ENCODE data around the gene CHCHD6. TPM values are rescaled to one million over a fixed set of nuclear protein-coding genes. Genes with fewer than 3 reads are reported as not detected.

The CHCHD6 gene
- total and polyA plus RNA-seq, 4 donors, result 2.0 to 5.1 (median 3.9) TPM

GRCh38 chr3:127000119-127000518 is 296.1 kb downstream of the CHCHD6 start:
- H3K9me3 ChIP-seq (ENCODE audit: control insufficient read depth in 4 of 4, low read length in 3 of 4), result no peaks in the 10 kb centered on the region
- no peaks in the 10 kb centered on the region for H3K27me3 ChIP-seq (ENCODE audit: control insufficient read depth in 4 of 4, insufficient read depth in 4 of 4, low read length in 3 of 4)
- H3K9ac ChIP-seq (ENCODE audit: low read depth in 1 of 2, low read length in 2 of 2), result no peak overlapping the region
- TF ChIP-seq REST (IDR thresholded peaks at IDR 0.05) (no peak), NR2F2 (IDR thresholded peaks at IDR 0.05) (no peak), EGR1 (IDR thresholded peaks at IDR 0.05; ENCODE audit: low read depth in 2 of 2) (no peak), SP1 (IDR thresholded peaks at IDR 0.05) (no peak), MAX (IDR thresholded peaks at IDR 0.05) (no peak), TAF1 (conservative IDR thresholded peaks at IDR 0.05) (no peak), RXRA (IDR thresholded peaks at IDR 0.05) (no peak), HNF4A (conservative IDR thresholded peaks at IDR 0.05) (no peak), HNF4G (IDR thresholded peaks at IDR 0.05) (no peak)
- H3K4me3 ChIP-seq (ENCODE audit: low read depth in 1 of 3, low read length in 3 of 3), result no peak overlapping the region
- no peaks in the 10 kb centered on the region for H3K36me3 ChIP-seq (ENCODE audit: control insufficient read depth in 4 of 4, insufficient read depth in 3 of 4, low read depth in 1 of 4, low read length in 3 of 4)
- H3K27ac ChIP-seq (ENCODE audit: low read depth in 1 of 2, low read length in 2 of 2), result no peak overlapping the region
- DNase-seq (ENCODE audit: low spot score), result no peak
- WGBS, result 91% methylated on average over 15 of the region's 15 CpGs
- peaks cover 0 to 5% (median 0%) of the 10 kb centered on the region in 4 donors for H3K4me1 ChIP-seq (ENCODE audit: control insufficient read depth in 4 of 4, insufficient read depth in 4 of 4, low read length in 3 of 4)

GRCh38 chr3:127000761-127001160 is 296.7 kb downstream of the CHCHD6 start:
- Histone ChIP-seq H3K4me3 (ENCODE audit: low read depth in 1 of 3, low read length in 3 of 3) (no peak overlapping the region), H3K27me3 (ENCODE audit: control insufficient read depth in 4 of 4, insufficient read depth in 4 of 4, low read length in 3 of 4) (no peaks in the 10 kb centered on the region), H3K27ac (ENCODE audit: low read depth in 1 of 2, low read length in 2 of 2) (no peak overlapping the region), H3K9me3 (ENCODE audit: control insufficient read depth in 4 of 4, low read length in 3 of 4) (no peaks in the 10 kb centered on the region), H3K9ac (ENCODE audit: low read depth in 1 of 2, low read length in 2 of 2) (no peak overlapping the region), H3K4me1 (ENCODE audit: control insufficient read depth in 4 of 4, insufficient read depth in 4 of 4, low read length in 3 of 4) (peaks cover 0 to 5% (median 0%) of the 10 kb centered on the region in 4 donors), H3K36me3 (ENCODE audit: control insufficient read depth in 4 of 4, insufficient read depth in 3 of 4, low read depth in 1 of 4, low read length in 3 of 4) (no peaks in the 10 kb centered on the region)
- DNase-seq (ENCODE audit: low spot score), result no peak
- TF ChIP-seq SP1 (IDR thresholded peaks at IDR 0.05) (no peak), TAF1 (conservative IDR thresholded peaks at IDR 0.05) (no peak), MAX (IDR thresholded peaks at IDR 0.05) (no peak), CTCF (IDR thresholded peaks at IDR 0.05; ENCODE audit: low read depth, low read length, missing input control) (no peak), FOXA2 (IDR thresholded peaks at IDR 0.05) (no peak), NR2F2 (IDR thresholded peaks at IDR 0.05) (no peak), JUND (IDR thresholded peaks at IDR 0.05) (no peak), ATF3 (IDR thresholded peaks at IDR 0.05) (no peak), HNF4G (IDR thresholded peaks at IDR 0.05) (no peak), HNF4A (conservative IDR thresholded peaks at IDR 0.05) (no peak), REST (IDR thresholded peaks at IDR 0.05) (no peak), FOXA1 (IDR thresholded peaks at IDR 0.05) (no peak), YY1 (IDR thresholded peaks at IDR 0.05) (no peak)
- 97% methylated on average over 12 of the region's 12 CpGs for WGBS

Data from liver (tissue), 9 donors.